ENCODE data around the gene MYO10.

GRCh38 chr5:16877267-16877935 lies 58.7 kb downstream of the MYO10 start:
- no peak for TF ChIP-seq POLR2A (IDR thresholded peaks at IDR 0.05)
- no peak for TF ChIP-seq CTCF (IDR thresholded peaks at IDR 0.05)
- no peak for TF ChIP-seq POLR2AphosphoS5 (IDR thresholded peaks at IDR 0.05)

All from breast epithelium (tissue), 3 donors.